Activated T-helper 1 cell treated with anti-CD3 and anti-CD28 coated beads, Interleukin-2, amount 50 U/mL, for 16 hours (primary cell): ENCODE data around the gene TMEM117.
"Not testable (repeated sequence)": the region's sequence is repeated elsewhere in the genome, so short reads cannot be mapped to it uniquely, and the experiment has no call there.

Experiments
- DNase-seq, 2 donors: peaks; one replicate each; pipeline ENCODE4 v3.0.0-alpha.2; 2020; ENCODE audit warnings: low read depth in 1 of 2, low spot score in 1 of 2

Gene TMEM117

DNA sequence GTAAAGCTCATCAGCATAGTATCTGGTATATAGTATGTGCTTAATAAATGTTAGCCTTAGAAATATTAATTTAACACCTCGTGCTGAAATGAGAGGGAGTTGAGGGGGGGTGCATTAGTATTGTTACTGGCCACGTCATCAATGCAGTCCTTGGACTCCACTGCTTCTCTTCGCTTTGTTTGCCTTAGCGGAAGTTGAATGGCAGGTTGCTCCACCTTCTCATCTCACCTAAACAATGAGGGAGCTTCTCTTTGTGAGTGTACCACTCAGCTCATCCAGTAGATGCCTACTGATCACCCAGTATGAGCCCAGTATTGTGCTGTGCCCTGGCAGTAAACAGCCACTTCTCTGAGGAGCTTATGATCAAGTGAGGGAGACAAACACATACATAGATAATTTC is 4.5 kb downstream of the TMEM117 start:
- no peak for DNase-seq

DNA sequence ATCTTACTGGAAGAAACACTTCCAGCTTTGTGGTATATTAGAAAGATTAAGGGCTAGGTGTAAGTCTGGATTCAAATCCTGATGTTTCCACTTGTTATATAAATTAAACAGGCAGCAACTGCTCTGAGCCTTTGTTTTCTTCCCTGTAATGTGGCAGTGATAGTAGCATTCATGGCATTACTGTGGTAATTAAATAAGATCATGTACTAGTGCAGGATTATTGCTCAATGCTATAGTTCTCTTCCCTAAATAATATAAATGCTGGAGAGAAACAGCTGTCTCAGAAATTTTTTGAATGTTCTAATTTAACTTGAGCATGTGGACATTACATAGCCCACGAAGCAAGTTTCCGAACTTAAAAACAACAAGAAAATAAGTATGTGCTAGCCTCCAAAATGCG is 5.4 kb downstream of the TMEM117 start:
- no peak for DNase-seq

DNA sequence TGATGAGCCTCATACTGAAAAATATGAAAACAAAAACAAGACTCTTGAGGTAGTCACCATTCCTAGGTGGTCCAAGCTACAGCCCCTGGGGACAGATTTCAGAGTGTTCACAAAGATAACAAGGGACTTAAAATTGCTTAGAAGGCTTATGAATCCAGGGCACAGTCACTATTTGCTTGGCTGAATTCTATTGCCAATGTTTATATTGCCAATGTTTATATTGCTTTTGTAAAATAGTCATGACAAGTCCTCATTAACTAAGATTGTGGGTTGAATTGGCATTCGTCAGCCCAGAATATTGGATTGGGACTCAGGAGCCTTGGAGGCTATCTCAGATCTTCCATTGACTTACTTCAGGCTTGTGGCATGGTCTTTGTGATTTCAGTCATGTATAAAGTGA is 6.4 kb downstream of the TMEM117 start:
- no peak for DNase-seq

DNA sequence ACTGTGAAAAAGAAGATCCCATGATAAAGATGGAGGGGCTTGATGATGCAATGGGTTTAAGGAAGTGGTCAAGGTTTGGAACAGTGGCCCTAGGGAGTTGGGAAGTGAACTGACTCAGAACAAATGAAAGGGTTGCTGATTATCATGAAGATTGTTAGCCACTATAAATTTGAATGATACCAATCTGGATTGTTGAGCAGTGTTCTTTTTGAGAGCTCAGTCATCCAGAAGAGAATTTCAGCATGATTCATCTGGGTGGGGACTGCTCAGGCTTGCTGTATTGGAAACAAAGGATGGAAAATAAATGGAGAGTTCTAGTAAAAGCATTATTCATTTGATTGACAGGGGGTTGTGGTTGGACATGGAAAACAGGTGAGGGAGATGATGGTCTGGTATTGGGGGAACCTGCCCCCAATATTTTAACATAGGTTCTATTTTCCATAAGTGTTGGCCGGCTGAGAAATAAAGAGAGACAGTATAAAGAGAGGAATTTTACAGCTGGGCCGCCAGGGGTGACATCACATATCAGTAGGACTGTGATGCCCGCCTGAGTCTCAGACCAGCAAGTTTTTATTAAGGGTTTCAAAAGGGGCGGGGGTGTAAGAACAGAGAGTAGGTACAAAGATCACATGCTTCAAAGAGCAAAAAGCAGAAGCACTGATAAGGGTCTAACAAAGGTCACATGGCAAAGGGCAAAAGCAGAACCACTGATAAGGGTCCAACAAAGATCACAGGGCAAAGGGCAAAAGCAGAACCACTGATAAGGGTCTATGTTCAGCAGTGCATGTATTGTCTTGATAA is 11.7 kb downstream of the TMEM117 start:
- DNase-seq, result not testable (repeated sequence)

DNA sequence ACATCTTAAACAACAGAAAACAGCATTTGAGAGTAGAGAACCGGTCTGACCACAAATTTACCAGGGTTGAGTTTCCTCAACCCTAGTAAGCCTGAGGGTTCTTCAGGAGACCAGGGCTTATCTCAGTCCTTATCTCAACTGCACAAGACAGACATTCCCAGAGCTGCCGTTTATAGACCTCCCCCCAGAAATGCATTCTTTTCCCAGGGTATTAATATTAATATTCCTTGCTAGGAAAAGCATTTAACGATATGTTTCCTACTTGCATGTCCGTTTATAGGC is 12.3 kb downstream of the TMEM117 start:
- no peak for DNase-seq

DNA sequence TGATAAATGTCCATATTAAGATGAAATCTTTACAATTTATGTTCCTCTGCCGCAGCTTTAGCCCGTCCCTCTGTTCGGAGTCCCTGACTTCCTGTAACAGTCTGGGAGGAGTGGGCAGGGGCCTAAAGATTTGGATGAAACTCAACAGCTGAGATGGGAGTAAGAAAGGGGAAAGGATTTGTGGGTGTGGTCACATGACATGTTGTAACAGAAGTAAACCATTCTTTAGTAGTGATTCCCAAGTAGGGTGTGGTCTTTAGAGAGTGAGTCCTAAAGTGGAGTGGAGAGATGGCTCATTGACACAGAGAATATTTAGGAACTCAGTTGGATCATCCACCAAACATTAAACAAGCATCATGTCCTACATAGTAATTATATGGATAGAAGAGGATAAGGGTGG is 12.9 kb downstream of the TMEM117 start:
- DNase-seq, result no peak

DNA sequence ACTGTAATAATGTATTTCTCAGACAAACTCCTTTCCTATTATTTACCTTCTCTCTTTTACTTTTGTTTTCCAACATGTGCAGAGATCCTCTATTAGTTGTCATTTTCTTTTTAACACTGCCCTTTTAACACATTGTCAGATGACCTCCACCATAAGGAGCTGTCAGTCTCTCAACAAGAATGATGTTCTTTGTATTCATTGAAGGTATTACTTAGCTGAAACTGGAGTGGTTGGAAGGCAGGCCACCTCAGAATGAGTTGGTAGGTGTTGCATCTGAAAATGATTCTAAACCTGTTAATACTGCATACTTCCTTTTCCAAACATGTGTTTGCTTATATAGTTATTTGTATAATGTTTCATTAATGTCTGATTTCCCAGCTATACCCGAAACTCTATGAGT is 16.9 kb downstream of the TMEM117 start:
- no peak for DNase-seq

DNA sequence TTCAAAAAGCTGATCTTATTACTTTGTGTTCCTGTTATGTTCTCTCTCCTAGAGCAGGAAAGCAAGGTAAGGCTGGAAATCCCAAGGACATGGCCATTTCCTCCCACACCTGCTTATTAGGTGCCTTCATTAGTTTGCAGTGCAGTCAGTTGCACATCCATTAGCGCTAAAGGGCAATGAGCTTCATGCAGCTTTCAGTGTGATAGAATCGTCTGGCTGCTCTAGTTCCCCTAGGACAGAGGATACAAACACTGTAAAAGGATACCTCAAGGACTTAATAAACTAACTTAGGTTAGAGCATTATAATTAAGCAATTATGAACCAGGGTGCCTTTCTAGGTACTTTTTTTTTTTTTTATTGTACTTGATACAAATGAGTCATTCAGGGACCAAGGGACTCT is 21.1 kb downstream of the TMEM117 start:
- no peak for DNase-seq

DNA sequence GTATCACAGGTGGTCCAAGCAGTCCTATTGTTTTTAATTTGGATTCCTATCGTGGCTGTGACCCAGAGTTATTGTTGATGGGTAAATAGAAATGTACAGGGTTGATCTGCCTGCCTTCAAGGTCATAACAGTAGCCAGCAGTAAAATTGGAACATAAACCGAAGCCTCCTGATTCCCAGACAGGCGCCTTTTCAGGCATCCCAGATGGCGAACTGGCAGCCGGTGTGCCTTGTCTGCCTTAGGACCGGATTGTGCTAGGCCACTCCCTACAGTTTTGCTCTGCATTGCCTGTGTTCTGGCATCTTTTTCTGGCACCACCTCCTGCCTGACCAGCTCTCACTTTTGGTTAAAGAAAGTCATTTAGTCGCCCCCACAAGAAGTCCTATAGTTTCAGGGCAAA is 22.2 kb downstream of the TMEM117 start:
- no peak for DNase-seq

DNA sequence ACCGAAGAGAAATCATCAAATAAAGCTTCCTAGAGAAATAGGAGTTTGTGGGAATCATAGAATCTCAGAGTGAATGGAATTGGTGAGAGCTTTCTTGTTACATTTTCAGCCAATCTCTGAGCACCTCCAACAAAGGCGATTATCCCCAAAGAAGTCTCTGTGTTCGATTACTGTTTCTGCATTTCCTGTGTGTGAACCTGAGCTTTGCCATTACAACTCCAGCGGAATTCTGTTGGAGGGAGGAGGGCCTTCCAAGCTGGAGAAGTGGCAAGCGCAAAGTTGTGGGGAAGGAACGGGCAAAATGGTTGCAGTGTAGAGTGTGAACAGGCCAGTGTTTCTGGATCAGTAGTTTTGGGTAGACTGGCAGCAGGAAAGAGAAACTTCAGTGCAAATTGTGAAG is 23.1 kb downstream of the TMEM117 start:
- no peak for DNase-seq

DNA sequence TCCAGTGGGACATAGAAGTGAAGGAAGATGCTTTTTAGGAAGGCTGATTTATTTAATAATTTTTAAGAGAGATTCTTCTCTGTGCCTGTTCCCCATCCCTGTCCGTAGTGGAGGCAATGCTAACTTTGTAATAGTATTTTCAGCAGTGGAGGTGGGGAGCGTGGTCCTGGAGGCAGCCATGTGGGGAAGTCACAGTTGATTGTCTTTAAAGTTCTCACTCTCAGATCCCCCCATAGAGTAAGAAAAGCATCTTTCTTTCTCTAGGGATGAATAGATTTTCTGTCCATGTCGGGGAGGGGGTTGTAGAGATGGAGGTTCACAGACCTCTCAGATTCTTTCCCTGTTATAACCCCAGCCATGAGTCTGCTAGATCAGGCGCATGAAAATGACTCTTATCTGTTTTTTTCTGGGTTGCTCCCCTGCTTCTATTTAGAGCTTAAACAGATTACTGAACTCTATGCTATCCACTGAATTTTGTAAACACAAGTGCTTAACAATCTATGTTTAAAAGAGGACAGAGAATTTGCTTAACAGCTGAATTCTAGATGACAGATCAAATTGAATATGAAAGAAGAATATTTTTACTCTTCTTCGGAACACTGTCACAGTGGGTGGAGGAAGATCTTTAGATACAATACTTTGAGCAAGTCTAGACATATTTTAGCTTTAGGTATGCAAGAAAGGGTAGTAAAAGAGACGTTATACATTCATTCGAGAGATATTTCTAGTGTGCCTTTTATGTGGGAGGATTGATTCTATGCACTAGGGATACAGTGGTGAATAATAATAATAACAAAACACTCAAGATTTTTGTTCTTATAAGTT is 25.3 kb downstream of the TMEM117 start:
- DNase-seq, result no peak

DNA sequence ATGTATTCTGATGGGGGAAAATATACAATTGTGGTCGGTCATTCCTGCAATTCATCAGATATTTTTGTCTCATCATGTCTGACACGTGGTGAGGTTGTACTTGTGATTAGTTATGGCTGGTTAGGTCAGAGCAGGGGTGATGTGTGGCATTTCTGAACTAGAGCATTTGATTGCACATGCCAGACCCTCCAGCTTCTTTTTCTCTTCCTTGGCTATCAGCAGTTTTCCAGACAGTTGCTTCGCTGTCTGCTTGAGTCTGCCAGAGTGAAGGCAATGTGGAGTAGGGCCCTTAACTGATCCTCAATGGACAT is 25.9 kb downstream of the TMEM117 start:
- no peak for DNase-seq

DNA sequence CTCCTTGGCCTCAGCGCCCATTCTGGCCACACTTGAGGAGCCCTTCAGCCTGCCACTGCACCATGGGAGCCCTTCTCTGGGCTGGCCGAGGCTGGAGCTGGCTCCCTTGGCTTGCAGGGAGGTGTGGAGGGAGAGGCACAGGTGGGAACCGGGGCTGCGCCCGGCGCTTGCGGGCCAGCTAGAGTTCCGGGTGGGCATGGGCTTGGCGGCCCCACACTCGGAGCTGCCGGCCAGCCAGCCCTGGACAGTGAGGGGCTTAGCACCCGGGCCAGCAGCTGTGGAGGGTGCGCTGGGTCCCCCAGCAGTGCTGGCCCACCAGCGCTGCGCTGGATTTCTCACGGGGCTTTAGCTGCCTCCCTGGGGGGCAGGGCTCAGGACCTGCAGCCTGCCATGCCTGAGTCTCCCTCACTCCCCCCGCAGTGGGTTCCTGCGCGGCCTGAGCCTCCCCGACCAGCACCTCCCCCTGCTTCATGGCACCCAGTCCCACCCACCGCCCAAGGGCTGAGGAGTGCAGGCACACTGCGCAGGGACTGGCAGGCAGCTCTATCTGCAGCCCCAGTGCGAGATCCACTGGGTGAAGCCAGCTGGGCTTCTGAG is 28.0 kb downstream of the TMEM117 start:
- DNase-seq, result no peak

DNA sequence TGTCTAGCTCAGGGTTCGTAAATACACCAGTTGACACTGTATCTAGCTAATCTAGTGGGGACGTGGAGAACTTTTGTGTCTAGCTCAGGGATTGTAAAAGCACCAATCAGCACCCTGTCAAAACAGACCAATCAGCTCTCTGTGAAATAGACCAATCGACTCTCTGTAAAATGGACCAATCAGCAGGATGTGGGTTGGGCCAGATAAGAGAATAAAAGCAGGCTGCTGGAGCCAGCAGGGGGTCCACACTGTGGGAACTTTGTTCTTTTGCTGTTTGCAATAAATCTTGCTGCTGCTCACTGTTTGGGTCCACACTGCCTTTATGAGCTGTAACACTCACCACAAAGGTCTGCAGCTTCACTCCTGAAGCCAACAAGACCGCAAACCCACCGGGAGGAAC is 28.7 kb downstream of the TMEM117 start:
- not testable (repeated sequence) for DNase-seq

DNA sequence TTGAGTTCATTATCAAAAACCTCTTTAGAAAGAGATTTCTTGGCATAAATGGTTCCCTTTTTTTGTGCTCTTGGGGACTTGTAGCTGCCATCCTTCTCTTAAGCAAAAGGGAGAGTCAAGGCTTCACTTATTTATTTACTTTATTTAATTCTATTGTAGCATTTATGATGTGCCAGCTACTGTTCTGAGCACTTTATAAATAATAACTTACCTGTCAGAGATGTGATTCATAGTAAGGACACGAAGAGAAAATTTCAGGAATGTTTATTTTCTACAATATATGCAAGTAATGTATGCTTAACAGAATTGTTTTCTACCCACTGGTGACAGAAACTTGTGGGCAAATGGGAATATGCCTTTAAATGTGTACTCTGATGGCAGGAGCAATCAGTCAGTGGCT is 33.3 kb downstream of the TMEM117 start:
- DNase-seq, result no peak

DNA sequence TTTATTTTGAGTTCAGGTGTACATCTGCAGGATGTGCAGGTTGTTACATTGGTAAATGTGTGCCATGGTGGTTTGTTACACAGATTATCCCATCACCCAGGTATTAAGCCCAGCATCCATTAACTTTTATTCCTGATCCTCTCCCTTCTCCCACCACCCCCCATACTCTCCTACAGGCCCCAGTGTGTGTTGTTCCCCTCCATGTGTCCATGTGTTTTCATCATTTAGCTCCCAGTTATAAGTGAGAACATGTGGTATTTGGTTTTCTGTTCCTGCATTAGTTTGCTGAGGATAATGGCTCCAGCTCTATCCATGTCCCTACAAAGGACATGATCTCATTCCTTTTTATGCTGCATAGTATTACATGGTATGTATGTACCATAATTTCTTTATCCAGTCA is 33.9 kb downstream of the TMEM117 start:
- not testable (repeated sequence) for DNase-seq

DNA sequence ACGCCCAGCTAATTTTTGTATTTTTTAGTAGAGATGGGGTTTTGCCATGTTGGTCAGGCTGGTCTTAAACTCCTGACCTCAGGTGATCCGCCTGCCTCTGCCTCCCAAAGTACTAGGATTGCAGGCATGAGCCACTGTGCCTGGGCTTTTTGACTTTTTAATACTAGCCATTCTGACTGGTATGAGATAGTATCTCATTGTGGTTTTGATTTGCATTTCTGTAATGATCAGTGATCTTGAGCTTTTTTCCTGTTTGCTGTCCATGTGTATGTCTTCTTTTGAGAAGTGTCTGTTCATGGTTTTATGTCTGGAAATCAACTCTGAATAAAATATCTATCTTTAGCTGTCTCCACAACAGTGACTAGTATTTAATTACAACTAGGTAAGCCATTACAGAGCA is 35.4 kb downstream of the TMEM117 start:
- not testable (repeated sequence) for DNase-seq

DNA sequence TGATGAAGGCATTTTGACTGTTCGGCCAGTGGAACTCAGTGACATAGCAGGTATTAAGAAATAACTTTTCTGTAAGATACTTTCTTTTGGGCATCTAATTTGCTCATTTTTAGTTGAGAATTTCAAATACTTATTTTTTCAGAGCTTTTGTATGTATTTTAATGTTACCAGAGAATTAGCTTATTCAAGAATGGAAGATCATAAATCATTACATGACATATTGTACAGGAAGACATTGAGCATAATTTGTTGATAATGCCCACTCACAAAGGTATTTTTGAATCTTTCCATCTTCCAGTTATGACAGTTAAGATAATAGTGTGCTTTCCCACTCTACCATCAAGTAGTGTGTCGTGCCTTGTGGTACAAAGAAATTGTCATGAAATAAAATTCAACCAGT is 36.5 kb downstream of the TMEM117 start:
- no peak for DNase-seq

DNA sequence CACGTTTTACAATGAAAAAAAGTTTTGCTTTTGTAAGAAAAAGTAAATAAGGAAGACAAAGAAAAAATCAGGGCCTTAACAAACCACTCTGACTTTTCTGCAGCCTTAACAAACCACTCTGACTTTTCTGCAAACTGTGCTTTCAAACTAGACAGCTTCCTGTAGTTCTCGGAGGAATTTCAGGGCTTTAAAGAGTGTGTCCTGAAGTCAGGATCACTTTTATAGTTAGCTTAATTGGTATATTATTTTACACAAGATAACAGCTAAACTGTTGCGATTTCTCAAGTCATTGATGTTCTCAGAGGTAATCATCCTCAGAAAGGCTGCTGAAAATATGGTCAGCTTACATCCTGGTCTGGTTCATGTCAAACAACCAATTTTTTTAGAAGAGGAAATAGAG is 42.2 kb downstream of the TMEM117 start:
- no peak for DNase-seq

DNA sequence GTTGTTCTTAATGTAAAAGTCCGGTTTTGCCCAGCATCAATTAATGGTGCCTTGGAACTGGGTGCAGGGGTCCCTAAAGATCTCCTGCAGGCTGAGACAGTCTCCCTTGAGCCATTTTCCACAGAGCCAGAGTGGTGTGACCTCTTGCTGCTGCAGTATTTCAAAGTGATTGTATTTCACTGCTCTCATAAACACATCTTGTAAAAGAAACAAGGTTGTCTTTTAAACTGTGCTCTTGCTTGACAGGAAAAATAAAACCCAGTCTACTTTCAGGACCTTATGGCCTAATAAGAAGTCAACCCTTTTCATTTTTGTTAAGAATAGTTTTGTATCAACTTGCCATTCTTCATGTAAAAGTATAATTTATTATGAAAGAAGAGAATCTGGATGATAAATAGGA is 44.7 kb downstream of the TMEM117 start:
- DNase-seq, result no peak

DNA sequence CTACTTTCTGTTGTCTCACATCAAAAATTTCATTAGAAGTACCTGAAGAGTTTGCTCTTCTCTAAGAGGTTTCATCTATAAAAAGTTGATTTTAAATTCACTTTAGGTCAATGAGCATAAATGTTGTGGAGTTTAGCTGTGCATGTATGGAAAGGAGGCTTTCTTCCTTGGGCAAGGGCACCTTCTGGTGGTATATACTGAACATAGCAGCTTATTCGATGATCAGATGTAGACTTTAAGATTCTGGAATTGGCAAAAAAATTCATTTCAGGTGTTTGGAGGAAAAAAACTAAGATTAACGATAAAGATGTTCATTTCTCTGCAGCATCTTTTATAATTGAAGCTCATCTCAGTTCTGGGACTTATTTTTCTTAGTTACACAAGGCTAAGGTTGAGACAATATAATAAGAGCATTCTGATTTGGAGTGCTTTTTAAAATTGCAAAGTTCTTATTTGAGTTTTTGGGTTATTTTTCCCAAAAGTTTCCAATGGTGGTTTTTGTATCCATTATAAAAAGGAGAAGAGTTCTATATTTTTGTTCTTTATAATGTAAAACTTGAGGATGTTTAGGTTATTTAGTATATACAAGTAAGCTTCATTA is 46.8 kb downstream of the TMEM117 start:
- no peak for DNase-seq

DNA sequence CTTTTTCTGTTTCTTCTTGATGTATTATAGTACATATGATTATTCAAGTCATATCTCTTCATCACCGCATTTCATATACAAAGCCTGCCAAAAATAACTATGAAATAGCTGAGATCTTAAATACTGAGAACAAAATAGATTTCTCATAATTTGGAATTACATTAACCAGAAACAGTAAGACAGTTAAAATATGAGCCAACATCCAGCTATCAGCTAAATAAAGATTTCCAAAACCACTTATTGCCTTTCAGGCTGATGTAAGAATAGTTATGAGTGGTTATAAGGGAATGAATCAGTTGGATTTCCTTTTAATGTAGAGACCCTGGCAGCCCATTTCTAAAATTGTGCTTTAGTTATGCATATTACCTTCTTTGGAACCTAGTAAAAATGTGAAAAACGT is 47.4 kb downstream of the TMEM117 start:
- DNase-seq, result no peak
